ENCODE measurements around the gene CAMK1D.

The CAMK1D gene

GRCh38 chr10:12377658-12378290 lies 28.4 kb downstream of the CAMK1D start:
- DNase-seq (ENCODE audit: low read depth, low spot score) = no peak
- POLR2A ChIA-PET = no interaction called here
- CTCF ChIA-PET = interaction anchor here (0.6 kb wide), 1 partner anchor 16 kb away, joined by 3 read pairs; no protein-coding TSS in a partner anchor
- H3K4me3 ChIP-seq (ENCODE audit: low read depth, low read length) = no peak overlapping the region
- TF ChIP-seq CTCF (IDR thresholded peaks at IDR 0.05; ENCODE audit: insufficient read depth, low read length, missing control alignments) = no peak

- no peak for DNase-seq (ENCODE audit: low read depth, low spot score)
- ChIA-PET POLR2A (no interaction called here), CTCF (interaction anchor here (1.5 to 1.8 kb wide), 2 partner anchors 14 to 330 kb away, joined by 3 to 6 read pairs; no protein-coding TSS in a partner anchor)
- no peak overlapping the region for H3K4me3 ChIP-seq (ENCODE audit: low read depth, low read length)
- TF ChIP-seq CTCF (IDR thresholded peaks at IDR 0.05; ENCODE audit: insufficient read depth, low read length, missing control alignments) = no peak
Measured at GRCh38 chr10:12380999-12381398, 31.7 kb downstream of the CAMK1D start.

GRCh38 chr10:12381536-12382156 lies 32.3 kb downstream of the CAMK1D start:
- H3K4me3 ChIP-seq (ENCODE audit: low read depth, low read length) = no peak overlapping the region
- POLR2A ChIA-PET = no interaction called here
- CTCF ChIA-PET = interaction anchor here (1.5 to 1.8 kb wide), 3 partner anchors 14 to 330 kb away, joined by 3 to 6 read pairs (median 5); no protein-coding TSS in a partner anchor
- no peak for TF ChIP-seq CTCF (IDR thresholded peaks at IDR 0.05; ENCODE audit: insufficient read depth, low read length, missing control alignments)
- no peak for DNase-seq (ENCODE audit: low read depth, low spot score)

- POLR2A ChIA-PET = no interaction called here
- no peak for TF ChIP-seq CTCF (IDR thresholded peaks at IDR 0.05; ENCODE audit: insufficient read depth, low read length, missing control alignments)
- no peak for DNase-seq (ENCODE audit: low read depth, low spot score)
- no peak overlapping the region for H3K4me3 ChIP-seq (ENCODE audit: low read depth, low read length)
- CTCF ChIA-PET = interaction anchor here (1.6 to 1.8 kb wide), 2 partner anchors 15 to 329 kb away, joined by 5 to 6 read pairs; no protein-coding TSS in a partner anchor
Measured at GRCh38 chr10:12382157-12382548, 32.8 kb downstream of the CAMK1D start.

GRCh38 chr10:12382956-12383531 lies 33.7 kb downstream of the CAMK1D start:
- DNase-seq (ENCODE audit: low read depth, low spot score) = no peak
- POLR2A ChIA-PET = interaction anchor here (0.7 kb wide), 1 partner anchor 151 kb away, joined by 5 read pairs; no protein-coding TSS in a partner anchor
- TF ChIP-seq CTCF (IDR thresholded peaks at IDR 0.05; ENCODE audit: insufficient read depth, low read length, missing control alignments) = no peak
- no peak overlapping the region for H3K4me3 ChIP-seq (ENCODE audit: low read depth, low read length)
- CTCF ChIA-PET = interaction anchor here (1.4 to 1.6 kb wide), 2 partner anchors 10 to 328 kb away, joined by 3 to 5 read pairs; no protein-coding TSS in a partner anchor

- ChIA-PET POLR2A (no interaction called here), CTCF (no interaction called here)
- no peak for TF ChIP-seq CTCF (IDR thresholded peaks at IDR 0.05; ENCODE audit: insufficient read depth, low read length, missing control alignments)
- H3K4me3 ChIP-seq (ENCODE audit: low read depth, low read length) = no peak overlapping the region
- DNase-seq (ENCODE audit: low read depth, low spot score) = no peak
Measured at GRCh38 chr10:12384906-12385305, 35.6 kb downstream of the CAMK1D start.
